Neural cell (in vitro differentiated cells): ENCODE results near the gene RNGTT. TPM values are rescaled to one million over a fixed set of nuclear protein-coding genes. Genes with fewer than 3 reads are reported as not detected.

Source experiments
- H2AFZ ChIP-seq: fragments of 200-600, 300-800 bp; sonication (generic), shearing (Covaris generic); 2 replicates; pipeline ENCODE4 v1.6.0; 2014; ENCODE audit warnings: low read depth, mild to moderate bottlenecking, antibody characterized with exemption, low read length, moderate library complexity
- H3F3A ChIP-seq: fragments of 200-600 bp; shearing (Covaris generic); 2 replicates; pipeline ENCODE4 v1.6.1; 2016; ENCODE audit warnings: mild to moderate bottlenecking, moderate library complexity, mixed read lengths, antibody characterized with exemption, low read length; ENCODE audit not compliant: insufficient read depth, poor library complexity, severe bottlenecking
- H3K27ac ChIP-seq: fragments of 200-600, 300-800 bp; sonication (generic), shearing (Covaris generic); 2 replicates; pipeline ENCODE4 v1.5.1; 2014; ENCODE audit warnings: mild to moderate bottlenecking, low read length, moderate library complexity
- H3K27me3 ChIP-seq: fragments of 300-800, 200-600 bp; sonication (generic), shearing (Covaris generic); 2 replicates; pipeline ENCODE4 v1.6.0; 2014; ENCODE audit warnings: mild to moderate bottlenecking, low read depth, low read length, moderate library complexity; ENCODE audit not compliant: insufficient read depth
- H3K36me3 ChIP-seq: fragments of 300-800, 200-600 bp; sonication (generic), shearing (Covaris generic); 2 replicates; pipeline ENCODE4 v1.5.1; 2014; ENCODE audit warnings: mild to moderate bottlenecking, antibody characterized with exemption, low read length, moderate library complexity; ENCODE audit not compliant: insufficient read depth
- H3K4me2 ChIP-seq: fragments of 300-800, 200-600 bp; sonication (generic), shearing (Covaris generic); 2 replicates; pipeline ENCODE4 v1.6.0; 2014; ENCODE audit warnings: mild to moderate bottlenecking, low read length
- H3K4me3 ChIP-seq: fragments of 300-800, 200-600 bp; sonication (generic), shearing (Covaris generic); 2 replicates; pipeline ENCODE4 v1.5.1; 2014; ENCODE audit warnings: mild to moderate bottlenecking, low read length, moderate library complexity
- H3K79me2 ChIP-seq: fragments of 200-600 bp; shearing (Covaris generic); replicated peaks from 2 replicates; pipeline ENCODE4 v1.6.0; 2014; ENCODE audit warnings: mild to moderate bottlenecking, low read length, moderate library complexity; ENCODE audit not compliant: insufficient read depth
- H3K9ac ChIP-seq: fragments of 300-800, 200-600 bp; sonication (generic), shearing (Covaris generic); 2 replicates; pipeline ENCODE4 v1.6.1; 2016; ENCODE audit warnings: mild to moderate bottlenecking, low read length, mixed read lengths
- H3K9me2 ChIP-seq: fragments of 200-600 bp; shearing (Covaris generic); 2 replicates; pipeline ENCODE4 v1.6.1; 2016; ENCODE audit warnings: mild to moderate bottlenecking, low read length, mixed read lengths; ENCODE audit not compliant: insufficient read depth
- H3K9me3 ChIP-seq: fragments of 200-600, 300-800 bp; sonication (generic), shearing (Covaris generic); 2 replicates; pipeline ENCODE4 v1.6.1; 2016; ENCODE audit warnings: mild to moderate bottlenecking, mixed run types, low read length, moderate library complexity, mixed read lengths
- H4K20me1 ChIP-seq: fragments of 200-600 bp; shearing (Covaris generic); 2 replicates; pipeline ENCODE4 v1.6.1; 2016; ENCODE audit warnings: mild to moderate bottlenecking, mixed run types; ENCODE audit not compliant: insufficient read depth
- CTCF ChIP-seq: fragments of 450-650 bp; IDR thresholded peaks from 2 replicates; pipeline ENCODE4 v1.5.1; 2014; ENCODE audit warnings: antibody characterized with exemption, mild to moderate bottlenecking, moderate library complexity; ENCODE audit not compliant: poor library complexity, severe bottlenecking
- EP300 ChIP-seq: fragments of 450-650 bp; conservative IDR thresholded peaks from 2 replicates; pipeline ENCODE4 v1.6.1; 2014; ENCODE audit warnings: antibody characterized with exemption, mild to moderate bottlenecking, moderate library complexity; ENCODE audit not compliant: poor library complexity, severe bottlenecking
- EZH2 ChIP-seq: fragments of 200-600, 300-800 bp; shearing (Covaris generic), sonication (generic); IDR thresholded peaks from 2 replicates; pipeline ENCODE4 v1.6.1; 2014; ENCODE audit warnings: antibody characterized with exemption, low read length, borderline replicate concordance, mild to moderate bottlenecking; ENCODE audit not compliant: insufficient read depth, poor library complexity, severe bottlenecking
- MXI1 ChIP-seq: fragments of 450-650 bp; conservative IDR thresholded peaks from 2 replicates; pipeline ENCODE4 v1.6.1; 2014; ENCODE audit warnings: antibody characterized with exemption, mild to moderate bottlenecking; ENCODE audit not compliant: poor library complexity, severe bottlenecking
- POLR2AphosphoS5 ChIP-seq: IDR thresholded peaks from 2 replicates; pipeline ENCODE4 v1.6.1; 2012
- RAD21 ChIP-seq: fragments of 450-650 bp; conservative IDR thresholded peaks from 2 replicates; pipeline ENCODE4 v1.6.1; 2014; ENCODE audit warnings: antibody characterized with exemption, mild to moderate bottlenecking, moderate library complexity
- REST ChIP-seq: IDR thresholded peaks from 2 replicates; pipeline ENCODE4 v1.6.1; 2012; ENCODE audit warnings: borderline replicate concordance
- SMC3 ChIP-seq: fragments of 450-650 bp; conservative IDR thresholded peaks from 2 replicates; pipeline ENCODE4 v1.6.1; 2014; ENCODE audit warnings: antibody characterized with exemption, mild to moderate bottlenecking, moderate library complexity; ENCODE audit not compliant: poor library complexity
- TAF1 ChIP-seq: IDR thresholded peaks from 2 replicates; pipeline ENCODE4 v1.6.1; 2012; ENCODE audit warnings: low read depth
- polyA plus RNA-seq: library from polyadenylated mRNA; depleted of rRNA; stranded (reverse); fragments of >200 nt; gene quantifications from 2 replicates; pipeline ENCODE4 v1.2.3, GENCODE V29; 2014

The RNGTT gene
- polyA plus RNA-seq, 1 donor from 2014 or later: 28.3 TPM

DNA sequence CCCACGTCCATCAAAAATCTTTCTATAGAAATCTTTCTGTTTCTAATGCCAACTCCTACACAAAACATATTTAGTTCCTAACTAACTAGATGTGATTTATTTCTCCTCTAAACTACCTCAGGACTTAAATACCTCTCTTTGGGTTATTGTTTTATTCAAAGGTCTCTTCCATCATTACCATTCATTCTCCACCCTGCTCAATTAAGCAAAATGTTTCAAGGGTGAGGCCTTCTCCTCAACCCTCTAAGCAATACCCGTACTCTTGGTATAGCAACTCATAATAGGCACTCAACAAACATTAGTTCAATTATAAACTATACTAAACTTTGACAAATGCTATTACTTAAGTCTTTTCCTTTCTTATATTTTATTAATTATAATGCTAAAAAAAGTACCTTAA is 111.4 kb downstream of the RNGTT start:
- H3K4me2 ChIP-seq: no peak overlapping the region
- H3K9ac ChIP-seq: no peak overlapping the region
- no peaks in the 10 kb centered on the region for H3K9me2 ChIP-seq
- H3K27ac ChIP-seq: no peak overlapping the region
- H3F3A ChIP-seq: no peaks in the 10 kb centered on the region
- H3K27me3 ChIP-seq: no peaks in the 10 kb centered on the region
- TF ChIP-seq RAD21: no peak
- no peak for TF ChIP-seq CTCF
- no peak for TF ChIP-seq EZH2
- no peak for TF ChIP-seq REST
- no peak for TF ChIP-seq SMC3
- no peak for TF ChIP-seq TAF1
- no peak for TF ChIP-seq POLR2AphosphoS5
- TF ChIP-seq EP300: no peak
- TF ChIP-seq MXI1: no peak
- no peaks in the 10 kb centered on the region for H3K9me3 ChIP-seq
- no peak overlapping the region for H3K4me3 ChIP-seq
- H4K20me1 ChIP-seq: no peaks in the 10 kb centered on the region
- H3K79me2 ChIP-seq: no peaks in the 10 kb centered on the region
- H2AFZ ChIP-seq: no peak overlapping the region
- no peaks in the 10 kb centered on the region for H3K36me3 ChIP-seq

GRCh38 chr6:88848870-88849269 is 114.5 kb downstream of the RNGTT start:
- no peaks in the 10 kb centered on the region for H3K79me2 ChIP-seq
- no peaks in the 10 kb centered on the region for H3F3A ChIP-seq
- H3K9me2 ChIP-seq: no peaks in the 10 kb centered on the region
- no peak overlapping the region for H2AFZ ChIP-seq
- H3K27me3 ChIP-seq: no peaks in the 10 kb centered on the region
- H3K9me3 ChIP-seq: no peaks in the 10 kb centered on the region
- no peak overlapping the region for H3K4me2 ChIP-seq
- no peaks in the 10 kb centered on the region for H4K20me1 ChIP-seq
- H3K9ac ChIP-seq: no peak overlapping the region
- TF ChIP-seq EZH2 (no peak), EP300 (no peak), SMC3 (no peak), TAF1 (no peak), REST (no peak), POLR2AphosphoS5 (no peak), CTCF (no peak), MXI1 (no peak), RAD21 (no peak)
- H3K36me3 ChIP-seq: no peaks in the 10 kb centered on the region
- H3K27ac ChIP-seq: no peak overlapping the region
- no peak overlapping the region for H3K4me3 ChIP-seq
